GM10248 (cell line): Measurements from ENCODE around the gene KDM4C.

Experiments
- CTCF ChIA-PET: fragments of 300-600 bp; sonication (Branson Sonifier 250); formaldehyde crosslinking; extraction: SDS; loops from one replicate; lab custom pipeline; 2021; ENCODE audit warnings: antibody characterized with exemption; lab: Yijun Ruan, JAX
- POLR2A ChIA-PET: fragments of 350-650 bp; sonication (Branson Sonifier 250); formaldehyde crosslinking; extraction: SDS; loops from one replicate; lab custom pipeline; 2020; ENCODE audit warnings: antibody characterized with exemption; lab: Yijun Ruan, JAX
- DNase-seq: peaks from one replicate; pipeline ENCODE4 v3.0.0; 2012; ENCODE audit errors: extremely low spot score
- TF ChIP-seq, protein P1 (sequence below): IDR thresholded peaks from 2 replicates; pipeline ENCODE4 v1.5.1; 2012; ENCODE audit warnings: mild to moderate bottlenecking, low read depth; ENCODE audit errors: extremely low read depth, missing control alignments, control extremely low read depth

The KDM4C gene

DNA sequence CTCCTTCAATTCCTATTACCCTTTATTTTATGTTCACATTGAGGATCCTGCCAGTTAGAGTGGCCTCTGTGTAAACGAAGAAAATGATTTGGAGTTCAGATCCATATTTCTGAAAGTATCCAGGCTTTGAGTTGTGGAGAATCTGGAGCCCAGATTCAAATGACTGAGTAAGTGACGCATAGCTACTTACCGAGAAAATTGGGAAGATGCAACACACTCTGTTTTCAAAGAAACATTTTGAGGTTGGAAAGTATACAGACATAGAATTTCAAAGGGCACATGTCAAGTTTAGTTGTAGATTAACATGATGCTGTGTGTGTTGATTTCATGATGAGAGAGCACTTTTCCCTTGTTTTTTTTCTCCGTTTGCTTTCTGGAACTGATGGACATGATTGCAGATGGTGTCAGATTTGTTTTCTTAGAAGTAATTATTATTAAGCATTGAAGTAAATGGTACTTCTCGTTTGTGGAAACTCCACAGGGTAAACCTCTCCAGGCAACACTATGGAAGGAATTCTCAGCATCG lies 148.1 kb downstream of the KDM4C start:
- CTCF ChIA-PET: interaction anchor here (0.8 kb wide), 1 partner anchor 26 kb away, joined by 3 read pairs; no protein-coding TSS in a partner anchor
- DNase-seq: no peak
- TF ChIP-seq, protein P1, sequence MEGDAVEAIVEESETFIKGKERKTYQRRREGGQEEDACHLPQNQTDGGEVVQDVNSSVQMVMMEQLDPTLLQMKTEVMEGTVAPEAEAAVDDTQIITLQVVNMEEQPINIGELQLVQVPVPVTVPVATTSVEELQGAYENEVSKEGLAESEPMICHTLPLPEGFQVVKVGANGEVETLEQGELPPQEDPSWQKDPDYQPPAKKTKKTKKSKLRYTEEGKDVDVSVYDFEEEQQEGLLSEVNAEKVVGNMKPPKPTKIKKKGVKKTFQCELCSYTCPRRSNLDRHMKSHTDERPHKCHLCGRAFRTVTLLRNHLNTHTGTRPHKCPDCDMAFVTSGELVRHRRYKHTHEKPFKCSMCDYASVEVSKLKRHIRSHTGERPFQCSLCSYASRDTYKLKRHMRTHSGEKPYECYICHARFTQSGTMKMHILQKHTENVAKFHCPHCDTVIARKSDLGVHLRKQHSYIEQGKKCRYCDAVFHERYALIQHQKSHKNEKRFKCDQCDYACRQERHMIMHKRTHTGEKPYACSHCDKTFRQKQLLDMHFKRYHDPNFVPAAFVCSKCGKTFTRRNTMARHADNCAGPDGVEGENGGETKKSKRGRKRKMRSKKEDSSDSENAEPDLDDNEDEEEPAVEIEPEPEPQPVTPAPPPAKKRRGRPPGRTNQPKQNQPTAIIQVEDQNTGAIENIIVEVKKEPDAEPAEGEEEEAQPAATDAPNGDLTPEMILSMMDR: no peak
- POLR2A ChIA-PET: no interaction called here

DNA sequence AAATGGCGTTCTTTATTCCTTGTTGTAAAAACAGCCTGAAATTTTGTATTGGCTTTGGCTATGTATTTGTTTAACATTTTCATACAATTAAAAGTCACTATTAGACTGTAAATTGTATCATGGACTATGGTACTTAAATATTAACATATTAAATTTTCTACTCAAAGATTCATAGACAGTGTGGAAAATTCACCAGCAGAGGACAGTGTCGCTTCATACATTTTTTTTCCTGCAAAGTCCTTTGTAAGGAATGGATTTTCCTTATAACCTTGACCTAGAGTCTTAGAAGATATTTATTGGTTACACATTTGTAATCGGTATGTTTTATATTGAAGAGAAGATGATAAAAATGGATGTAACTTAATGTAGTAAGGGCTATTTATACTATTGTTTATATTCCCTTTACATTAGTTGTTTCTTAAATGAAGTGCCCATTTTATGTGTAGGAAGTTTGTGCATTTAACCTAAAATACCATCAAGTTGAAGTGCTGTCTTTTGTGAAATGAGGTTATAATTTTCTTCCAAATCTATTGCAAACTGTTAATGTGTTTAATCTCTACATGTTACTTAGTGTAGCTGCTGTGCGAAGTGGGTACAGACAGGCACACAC lies 150.1 kb downstream of the KDM4C start:
- no peak for DNase-seq
- ChIA-PET POLR2A (no interaction called here), CTCF (no interaction called here)
- TF ChIP-seq, protein P1: peak; percentile 21

DNA sequence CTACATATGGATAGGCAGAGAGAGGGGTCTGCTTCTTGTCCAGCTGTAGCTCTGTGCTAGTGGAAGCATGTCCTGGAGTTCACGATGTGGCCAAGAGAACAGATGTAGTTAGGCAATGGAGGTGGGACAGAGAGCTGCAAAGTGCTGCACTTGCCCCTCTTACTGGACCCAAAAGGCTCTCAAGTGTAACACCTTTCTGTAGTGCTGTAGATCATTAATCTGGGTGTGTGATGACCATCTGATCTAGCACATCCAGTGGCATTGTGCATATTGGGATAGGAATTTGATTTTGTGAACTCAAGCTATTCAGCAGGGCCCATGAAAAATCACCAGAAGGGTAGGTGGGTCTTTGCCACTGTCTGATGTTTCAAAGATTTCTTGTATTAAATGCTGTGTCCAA lies 151.4 kb downstream of the KDM4C start:
- ChIA-PET POLR2A (no interaction called here), CTCF (interaction anchor here (1.0 to 1.2 kb wide), 3 partner anchors 9 to 24 kb away, joined by 3 to 4 read pairs (median 4); no protein-coding TSS in a partner anchor)
- DNase-seq: no peak
- TF ChIP-seq, protein P1: no peak

DNA sequence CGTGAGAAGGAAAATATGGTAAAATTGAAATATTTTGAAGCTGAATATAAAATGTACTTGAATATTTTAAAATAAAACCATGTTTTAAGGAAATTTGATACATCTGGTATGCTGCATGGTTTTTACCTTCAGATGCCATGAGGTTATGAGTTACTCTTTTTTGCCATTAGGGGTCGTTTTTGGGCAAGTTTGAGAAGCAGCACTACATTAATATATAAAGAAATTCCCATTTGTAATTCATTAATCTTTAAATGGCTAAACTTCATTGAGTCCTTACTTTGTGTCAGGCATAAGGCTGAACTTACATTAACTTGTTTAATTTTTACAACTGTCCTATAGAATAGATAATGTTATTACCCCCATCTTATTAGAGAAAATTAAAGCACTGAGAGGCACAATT lies 152.3 kb downstream of the KDM4C start:
- POLR2A ChIA-PET: no interaction called here
- CTCF ChIA-PET: interaction anchor here (1.0 kb wide), 1 partner anchor 8 kb away, joined by 4 read pairs; no protein-coding TSS in a partner anchor
- peak; percentile 22 for DNase-seq
- TF ChIP-seq, protein P1: peak; percentile 30

DNA sequence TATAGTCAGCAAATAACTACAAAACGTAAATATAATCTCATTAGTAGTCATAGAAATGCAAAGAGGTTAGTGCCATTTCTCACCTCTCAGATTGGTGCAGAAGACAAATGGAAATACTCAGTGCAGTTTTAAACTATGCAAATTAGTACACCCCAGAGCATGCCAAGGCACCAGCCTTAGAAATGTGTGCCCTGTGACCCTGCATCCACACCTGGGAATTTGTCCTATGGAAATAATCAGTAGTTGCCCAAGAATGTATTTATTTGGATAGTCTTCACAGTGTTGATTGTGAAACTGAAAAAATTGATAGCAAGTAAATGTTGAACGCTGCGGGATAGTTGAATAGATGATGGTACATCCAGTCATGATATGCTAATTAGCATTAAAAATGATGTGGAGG lies 152.7 kb downstream of the KDM4C start:
- TF ChIP-seq, protein P1: no peak
- no peak for DNase-seq
- POLR2A ChIA-PET: no interaction called here
- CTCF ChIA-PET: interaction anchor here (1.3 kb wide), 1 partner anchor 8 kb away, joined by 3 read pairs; no protein-coding TSS in a partner anchor

DNA sequence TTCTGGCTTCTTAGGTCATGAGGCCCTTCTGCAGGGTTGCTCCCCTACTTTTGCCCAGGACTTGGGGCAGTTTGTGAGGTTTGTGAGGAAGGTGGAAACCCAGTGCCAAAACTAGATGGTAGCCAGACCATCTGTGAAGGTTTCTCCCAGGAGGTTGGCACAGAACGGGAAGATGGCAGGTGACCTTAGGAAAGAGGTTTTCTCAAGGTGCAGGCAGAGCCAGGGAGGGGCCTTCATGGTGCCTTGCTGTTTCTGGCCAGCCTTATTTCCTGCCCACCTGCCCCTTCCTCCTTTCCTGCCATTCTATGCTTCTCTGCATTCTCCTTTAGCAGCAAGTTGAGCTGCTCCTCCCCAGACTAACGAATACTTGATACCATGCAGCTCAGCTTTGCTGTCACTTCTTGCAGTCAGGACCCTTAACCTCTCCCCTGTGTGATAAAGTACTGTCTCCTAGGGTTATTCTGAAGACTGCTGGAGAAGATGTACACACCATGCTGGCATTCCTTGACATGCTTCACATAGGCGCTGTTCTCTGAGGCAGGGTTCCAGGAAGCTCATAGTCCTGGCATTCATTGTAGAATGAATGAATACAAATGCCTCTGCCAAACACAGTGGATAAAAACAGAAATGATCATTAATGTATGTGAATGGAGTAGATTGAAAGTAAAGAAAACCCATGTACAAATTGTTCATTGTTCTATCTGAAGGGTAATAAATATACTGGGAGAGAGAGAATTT lies 154.3 kb downstream of the KDM4C start:
- ChIA-PET CTCF (interaction anchor here (1.0 to 1.4 kb wide), 3 partner anchors 10 to 74 kb away, joined by 3 read pairs; no protein-coding TSS in a partner anchor), POLR2A (no interaction called here)
- DNase-seq: no peak
- TF ChIP-seq, protein P1: no peak
